Right cardiac atrium (tissue), 5 donors: ENCODE data around the gene LAG3. TPM values are rescaled to one million over a fixed set of nuclear protein-coding genes. Genes with fewer than 3 reads are reported as not detected.
"Not testable (repeated sequence)": the region's sequence is repeated elsewhere in the genome, so short reads cannot be mapped to it uniquely, and the experiment has no call there.

Experiments
- ATAC-seq, 2 donors: fragments of 200-7000 bp; cut with Tn5 transposase; one replicate each; pipeline versions ENCODE4 v1.8.0 to v1.9.1; 2020; ENCODE audit warnings: moderate library complexity in 2 of 2, mild to moderate bottlenecking in 1 of 2
- DNase-seq, 3 donors: peaks; one replicate each; pipeline ENCODE4 v3.0.0-alpha.2; 2020
- H3K27ac ChIP-seq: one replicate; pipeline ENCODE4 v1.5.1; 2013; ENCODE audit warnings: mild to moderate bottlenecking, low read length, control low read depth, moderate library complexity
- H3K27me3 ChIP-seq: one replicate; pipeline ENCODE4 v1.6.1; 2013; ENCODE audit not compliant: control insufficient read depth, insufficient read depth
- H3K4me1 ChIP-seq: one replicate; pipeline ENCODE4 v1.6.1; 2013; ENCODE audit warnings: low read length; ENCODE audit not compliant: control insufficient read depth, insufficient read depth
- H3K4me3 ChIP-seq: one replicate; pipeline ENCODE4 v1.5.1; 2013; ENCODE audit warnings: low read length, control low read depth
- H3K9me3 ChIP-seq: one replicate; pipeline ENCODE4 v1.6.1; 2013; ENCODE audit warnings: low read length; ENCODE audit not compliant: control insufficient read depth
- WGBS: extraction: QIAGEN DNeasy Blood & Tissue Kit; methylation state at CpG from one replicate; pipeline ENCODE4 v1.1.7; 2013; 5-methylcytosine and 5-hydroxymethylcytosine counted together
- intact Hi-C, 4 donors: fragments of 100-400 bp; cut with DNase I; formaldehyde crosslinking; loops; one replicate each; pipeline versions ENCODE4 v1.11.0 to v1.14.0; 2022 to 2023
- polyA plus RNA-seq: library from polyadenylated mRNA; stranded (reverse); fragments of 200-250 nt; gene quantifications from one replicate; pipeline ENCODE4 v1.2.3, GENCODE V29; 2013
- total RNA-seq, 4 donors: library from RNA; stranded (reverse); fragmentation: NEBNext Ultra II Directional; extraction: Animal tissue kit (Norgen Biotek cat#: 25700); gene quantifications; one replicate each; pipeline ENCODE4 v1.2.1, GENCODE V29; 2021
- donor health status: healthy with polysubstance abuse.
- donor health status: DM: no; HTN: yes; CAD: no.
- donor health status: DM: no; HTN: no; CAD: no.
- donor health status: DM: no; HTN: yes; CAD: no; lungs with severe emphysema.
- donor health status: DM: yes; HTN: yes; CAD: no.

The LAG3 gene
- total and polyA plus RNA-seq, 5 donors, result 0.28 to 1.1 (median 0.57) TPM

DNA sequence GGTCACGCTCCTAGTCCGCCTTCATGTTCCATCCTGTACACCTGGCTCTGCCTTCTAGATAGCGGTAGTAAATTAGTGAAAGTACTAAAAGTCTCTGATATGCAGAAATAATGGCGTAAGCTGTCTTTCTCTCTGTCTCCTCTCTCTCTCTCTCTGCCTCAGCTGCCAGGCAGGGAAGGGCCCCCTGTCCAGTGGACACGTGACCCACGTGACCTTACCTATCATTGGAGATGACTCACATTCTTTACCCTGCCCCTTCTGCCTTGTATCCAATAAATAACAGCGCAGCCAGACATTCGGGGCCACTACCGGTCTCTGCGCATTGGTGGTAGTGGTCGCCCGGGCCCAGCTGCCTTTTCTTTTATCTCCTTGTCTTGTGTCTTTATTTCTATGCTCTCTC lies 30.2 kb upstream of the LAG3 start:
- H3K27ac ChIP-seq, H3K4me1 ChIP-seq, H3K4me3 ChIP-seq, ATAC-seq, H3K27me3 ChIP-seq, DNase-seq, intact Hi-C loops, H3K9me3 ChIP-seq: not testable (repeated sequence)
- 69% methylated on average over 12 of the region's 12 CpGs for WGBS

- 84% methylated on average over 3 of the region's 3 CpGs for WGBS
- no peak for DNase-seq
- ATAC-seq, result no peak
- no peaks in the 10 kb centered on the region for H3K9me3 ChIP-seq
- no peak overlapping the region for H3K4me3 ChIP-seq
- intact Hi-C loops, result no loop called here
- no peaks in the 10 kb centered on the region for H3K4me1 ChIP-seq
- H3K27ac ChIP-seq, result no peak overlapping the region
- H3K27me3 ChIP-seq, result no peaks in the 10 kb centered on the region
Measured at GRCh38 chr12:6742834-6743233, 29.5 kb upstream of the LAG3 start.

GRCh38 chr12:6743300-6743699 lies 29.0 kb upstream of the LAG3 start:
- H3K4me1 ChIP-seq, H3K27me3 ChIP-seq, H3K9me3 ChIP-seq, ATAC-seq, H3K4me3 ChIP-seq, intact Hi-C loops, H3K27ac ChIP-seq, DNase-seq: not testable (repeated sequence)
- WGBS, result 73% methylated on average over 7 of the region's 7 CpGs

DNA sequence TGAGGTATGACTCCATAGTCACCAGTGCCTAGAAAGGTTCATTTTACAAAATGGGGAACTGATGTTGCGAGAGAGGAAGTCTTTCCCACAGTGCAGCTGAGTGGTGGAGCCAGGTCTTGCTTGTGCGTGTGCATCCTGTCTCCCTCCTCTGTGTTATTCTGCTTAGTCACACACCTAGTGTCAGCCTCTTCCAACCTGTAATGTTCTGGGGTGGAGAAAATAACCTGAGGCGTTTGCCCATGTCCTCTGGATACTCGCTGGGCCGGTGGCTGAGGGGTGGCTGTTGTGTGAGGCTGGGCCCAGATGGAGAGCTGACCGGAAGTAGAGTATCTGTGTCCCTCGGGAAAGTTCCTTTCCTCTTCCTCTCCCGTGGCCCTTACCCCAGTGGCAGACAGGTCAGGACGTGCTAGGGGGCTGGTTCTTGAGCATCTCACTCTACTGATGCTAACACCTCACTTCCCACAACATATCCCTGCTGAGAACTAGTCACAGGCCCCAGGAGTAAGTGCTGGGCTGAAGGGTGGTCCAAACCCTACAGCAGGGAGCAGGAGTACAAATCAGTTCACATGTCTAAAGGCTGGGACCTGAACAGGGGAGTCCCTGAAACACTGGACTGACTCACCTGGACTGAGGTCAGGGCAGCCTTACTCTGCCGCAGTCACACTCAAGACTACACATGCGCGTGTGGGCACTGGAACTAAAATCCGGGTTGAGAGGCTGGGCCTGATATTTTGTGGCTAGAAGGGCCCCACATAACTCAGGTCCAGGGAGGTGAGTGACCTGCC lies 26.4 kb upstream of the LAG3 start:
- intact Hi-C loops, result no loop called here
- H3K9me3 ChIP-seq, result no peaks in the 10 kb centered on the region
- no peak for DNase-seq
- ATAC-seq, result peak; percentile 15 to 30
- H3K4me3 ChIP-seq, result no peak overlapping the region
- 61% methylated on average over 13 of the region's 13 CpGs for WGBS
- H3K27ac ChIP-seq, result no peak overlapping the region
- H3K27me3 ChIP-seq, result no peaks in the 10 kb centered on the region
- H3K4me1 ChIP-seq, result no peaks in the 10 kb centered on the region

GRCh38 chr12:6747216-6747615 lies 25.1 kb upstream of the LAG3 start:
- no peaks in the 10 kb centered on the region for H3K4me1 ChIP-seq
- ATAC-seq, result no peak
- H3K27me3 ChIP-seq, result no peaks in the 10 kb centered on the region
- intact Hi-C loops, result no loop called here
- DNase-seq, result no peak
- H3K4me3 ChIP-seq, result no peak overlapping the region
- no peak overlapping the region for H3K27ac ChIP-seq
- no peaks in the 10 kb centered on the region for H3K9me3 ChIP-seq
- WGBS, result 64% methylated on average over 4 of the region's 4 CpGs

- Histone ChIP-seq H3K27me3 (no peaks in the 10 kb centered on the region), H3K4me1 (no peaks in the 10 kb centered on the region), H3K27ac (no peak overlapping the region), H3K9me3 (no peaks in the 10 kb centered on the region), H3K4me3 (no peak overlapping the region)
- peak in 1 of 3 donors; percentile 50 for DNase-seq
- intact Hi-C loops, result no loop called here
- ATAC-seq, result no peak
- 92% methylated on average over 28 of the region's 28 CpGs for WGBS
Measured at GRCh38 chr12:6748761-6749160, 23.6 kb upstream of the LAG3 start.

DNA sequence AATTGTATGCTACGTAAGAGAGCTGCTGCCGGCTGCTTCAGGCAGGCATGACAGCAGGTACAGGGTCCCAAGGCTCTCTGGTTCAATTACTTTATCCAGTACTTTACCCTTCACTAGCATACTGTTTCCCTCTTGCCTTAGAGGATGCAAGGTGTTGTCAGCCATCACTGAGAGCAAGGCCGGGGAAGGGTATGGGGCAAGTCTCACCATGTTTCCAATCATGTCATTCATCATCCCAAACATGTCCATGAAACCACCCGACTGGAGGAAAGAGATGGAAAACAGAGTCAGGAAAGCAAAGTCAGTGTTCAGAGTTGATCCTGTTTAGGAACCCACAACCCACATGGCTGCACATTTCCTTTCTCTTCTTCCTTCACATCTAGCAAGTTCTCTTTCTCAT lies 21.8 kb upstream of the LAG3 start:
- Histone ChIP-seq H3K9me3 (no peaks in the 10 kb centered on the region), H3K4me1 (no peaks in the 10 kb centered on the region), H3K4me3 (no peak overlapping the region), H3K27me3 (no peaks in the 10 kb centered on the region), H3K27ac (no peak overlapping the region)
- intact Hi-C loops, result loop anchor here (2.0 to 10.0 kb wide), 3 partner anchors 74 to 77 kb away; partner anchors contain the start of genes P3H3 (in 3 of the 4) and GPR162 (in 2 of the 4)
- ATAC-seq (no peak), DNase-seq (no peak)
- WGBS, result 81% methylated on average over 4 of the region's 4 CpGs

DNA sequence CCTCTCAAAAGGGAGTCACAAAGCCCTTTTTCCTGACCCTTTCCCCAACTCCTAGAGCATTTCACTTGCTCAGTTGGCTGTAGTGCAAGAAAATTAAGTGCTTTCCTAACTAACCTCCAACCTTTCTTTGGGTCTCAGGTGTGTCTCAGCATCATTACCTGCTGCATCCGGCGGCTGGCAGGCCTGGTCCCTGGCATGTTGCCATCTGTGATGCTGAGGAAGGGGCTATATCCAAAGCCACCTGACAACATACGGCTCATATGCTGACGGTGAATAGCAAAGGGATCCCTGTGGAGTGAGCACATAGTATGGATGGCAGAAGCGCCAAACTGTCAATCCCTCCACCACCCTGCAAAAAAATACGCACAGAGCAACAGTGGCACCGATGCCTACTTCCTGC lies 20.6 kb upstream of the LAG3 start:
- Histone ChIP-seq H3K4me3 (no peak overlapping the region), H3K27me3 (no peaks in the 10 kb centered on the region), H3K9me3 (no peaks in the 10 kb centered on the region), H3K27ac (no peak overlapping the region), H3K4me1 (no peaks in the 10 kb centered on the region)
- DNase-seq (peak in 1 of 3 donors; percentile 73), ATAC-seq (no peak)
- 78% methylated on average over 7 of the region's 7 CpGs for WGBS
- intact Hi-C loops, result loop anchor here (2.0 to 10.0 kb wide), 3 partner anchors 73 to 76 kb away; partner anchors contain the start of genes P3H3 (in 3 of the 4) and GPR162 (in 2 of the 4)

- ATAC-seq (peak in 1 of 2 donors; percentile 0), DNase-seq (no peak)
- intact Hi-C loops, result loop anchor here in 3 of 4 donors (5.0 to 10.0 kb wide), 2 partner anchors 72 to 75 kb away; partner anchors contain the start of genes P3H3 (in 3 of the 3) and GPR162 (in 2 of the 3)
- H3K27ac ChIP-seq, result peak overlapping the region; percentile 98
- H3K4me1 ChIP-seq, result no peaks in the 10 kb centered on the region
- H3K27me3 ChIP-seq, result no peaks in the 10 kb centered on the region
- WGBS, result 3% methylated on average over 24 of the region's 24 CpGs
- H3K9me3 ChIP-seq, result no peaks in the 10 kb centered on the region
- H3K4me3 ChIP-seq, result peak overlapping the region; percentile 96
Measured at GRCh38 chr12:6752167-6752920, 20.0 kb upstream of the LAG3 start.

GRCh38 chr12:6752921-6753771 lies 19.2 kb upstream of the LAG3 start, which contains the start of gene MLF2:
Gene MLF2, minus strand, starts transcription at chr12:6753141. Its CDS starts 807 bp downstream, at chr12:6752334.
- H3K27ac ChIP-seq, result peak within 1 kb of the TSS; percentile 98
- no peaks in the 10 kb centered on the region for H3K9me3 ChIP-seq
- ATAC-seq, result peak; percentile 97
- no peaks in the 10 kb centered on the region for H3K4me1 ChIP-seq
- peak; percentile 99 for DNase-seq
- intact Hi-C loops, result loop anchor here in 3 of 4 donors (5.0 to 10.0 kb wide), 2 partner anchors 72 to 74 kb away; partner anchors contain the start of genes P3H3 (in 3 of the 3) and GPR162 (in 2 of the 3)
- under 1% methylated on average over 62 of the region's 62 CpGs for WGBS
- no peaks in the 10 kb centered on the region for H3K27me3 ChIP-seq
- H3K4me3 ChIP-seq, result peak within 1 kb of the TSS; percentile 96
